ENCODE data around the gene GPR87. TPM values are rescaled to one million over a fixed set of nuclear protein-coding genes. Genes with fewer than 3 reads are reported as not detected.

Gene GPR87
- total RNA-seq, 1 experiment from 2014 or later, result 3.8 TPM

- H3K4me2 ChIP-seq (ENCODE audit: low read length), result no peak overlapping the region
- no peaks in the 10 kb centered on the region for H3K36me3 ChIP-seq (ENCODE audit: control insufficient read depth in 1 of 2, insufficient read depth in 2 of 2, low read length in 2 of 2)
- ChIA-PET CTCF (no interaction called here), POLR2A (no interaction called here), RAD21 (ENCODE audit: low non-redundant PET in 1 of 2, low total read pairs in 2 of 2, uncharacterized antibody in 2 of 2, unreplicated experiment in 2 of 2) (no interaction called here)
- H3K4me3 ChIP-seq (replicated peaks in 1 of 2; ENCODE audit: low read depth in 1 of 2, low read length in 2 of 2), result no peak overlapping the region
- no peaks in the 10 kb centered on the region for H3K4me1 ChIP-seq (ENCODE audit: control insufficient read depth in 1 of 2, insufficient read depth in 2 of 2, low read length in 2 of 2)
- no peak for ATAC-seq
- intact Hi-C loops (cut with micrococcal nuclease), result no loop called here
- BruUV-seq (replicated peaks), result no TSS peak
- H3K27me3 ChIP-seq (ENCODE audit: insufficient read depth, low read length), result no peaks in the 10 kb centered on the region
- DNase-seq (ENCODE audit: low read depth, low spot score), result no peak
- H3K9me3 ChIP-seq (ENCODE audit: control insufficient read depth in 1 of 2, insufficient read depth in 1 of 2, low read depth in 1 of 2, low read length in 2 of 2), result no peaks in the 10 kb centered on the region
- H3K9me2 ChIP-seq (ENCODE audit: insufficient read depth), result no peaks in the 10 kb centered on the region
- H3K27ac ChIP-seq (ENCODE audit: low read depth, low read length), result no peak overlapping the region
- TF ChIP-seq POLR2A (IDR thresholded peaks at IDR 0.05; ENCODE audit: borderline replicate concordance, extremely low read depth, insufficient read depth, insufficient read length) (no peak), ELF1 (IDR thresholded peaks at IDR 0.05; ENCODE audit: borderline replicate concordance, low read depth) (no peak), YY1 (IDR thresholded peaks at IDR 0.05; ENCODE audit: extremely low read depth, insufficient replicate concordance, low read depth, low read length) (no peak), RAD21 (IDR thresholded peaks at IDR 0.05; ENCODE audit: low read depth) (no peak), REST (IDR thresholded peaks at IDR 0.05; ENCODE audit: low read depth) (no peak), CEBPB (IDR thresholded peaks at IDR 0.05; ENCODE audit: low read depth) (no peak), POLR2AphosphoS5 (IDR thresholded peaks at IDR 0.05; ENCODE audit: low read depth, low read length) (no peak), ATF3 (IDR thresholded peaks at IDR 0.05) (no peak), SIN3A (IDR thresholded peaks at IDR 0.05; ENCODE audit: low read depth) (no peak), SRF (IDR thresholded peaks at IDR 0.05; ENCODE audit: low read depth) (no peak), CBX3 (IDR thresholded peaks at IDR 0.05; ENCODE audit: low read depth) (no peak)
- no peak overlapping the region for H2AFZ ChIP-seq (ENCODE audit: low read depth, low read length, poor library complexity, severe bottlenecking)
- no peaks in the 10 kb centered on the region for H4K20me1 ChIP-seq (ENCODE audit: insufficient read depth)
- no peaks in the 10 kb centered on the region for H3K79me2 ChIP-seq (ENCODE audit: insufficient read depth, low read length)
- no peak overlapping the region for H3K9ac ChIP-seq (ENCODE audit: low read length)
Measured at GRCh38 chr3:151268267-151269235, 48.1 kb downstream of the GPR87 start.
